Spleen (tissue), 7 donors: ENCODE results near the gene CEMIP.

Experiments used
- POLR2AphosphoS5 ChIP-seq, 3 donors: sonication (generic); formaldehyde crosslinking; IDR thresholded peaks; one replicate each; pipeline ENCODE4 v1.5.1; 2017; ENCODE audit warnings: antibody characterized with exemption in 3 of 3
- TF ChIP-seq, protein P1 (sequence below), 11 experiments: fragments of 200-600 bp in 7 of 11; fragments of 450-650 bp in 4 of 11; sonication (generic) in 4 of 11; IDR thresholded peaks in 8 of 11; conservative IDR thresholded peaks in 3 of 11; 1 replicate in 7 of 11; 2 replicates in 4 of 11; pipeline versions ENCODE4 v1.4.0 to v1.8.0; 2016 to 2021; ENCODE audit warnings: antibody characterized with exemption in 11 of 11, inconsistent platforms in 4 of 11, mild to moderate bottlenecking in 1 of 11
- donor health status: DM: no; HTN: no; CAD: no; lungs with moderate emphysema.
- donor health status: DM: no; HTN: no; CAD: no.
- donor health status: DM: no; HTN: no; CAD: no.

GRCh38 chr15:80923668-80924067 lies 144.5 kb downstream of the CEMIP start:
- TF ChIP-seq POLR2AphosphoS5 (IDR thresholded peaks at IDR 0.05): no peak
- TF ChIP-seq, protein P1, sequence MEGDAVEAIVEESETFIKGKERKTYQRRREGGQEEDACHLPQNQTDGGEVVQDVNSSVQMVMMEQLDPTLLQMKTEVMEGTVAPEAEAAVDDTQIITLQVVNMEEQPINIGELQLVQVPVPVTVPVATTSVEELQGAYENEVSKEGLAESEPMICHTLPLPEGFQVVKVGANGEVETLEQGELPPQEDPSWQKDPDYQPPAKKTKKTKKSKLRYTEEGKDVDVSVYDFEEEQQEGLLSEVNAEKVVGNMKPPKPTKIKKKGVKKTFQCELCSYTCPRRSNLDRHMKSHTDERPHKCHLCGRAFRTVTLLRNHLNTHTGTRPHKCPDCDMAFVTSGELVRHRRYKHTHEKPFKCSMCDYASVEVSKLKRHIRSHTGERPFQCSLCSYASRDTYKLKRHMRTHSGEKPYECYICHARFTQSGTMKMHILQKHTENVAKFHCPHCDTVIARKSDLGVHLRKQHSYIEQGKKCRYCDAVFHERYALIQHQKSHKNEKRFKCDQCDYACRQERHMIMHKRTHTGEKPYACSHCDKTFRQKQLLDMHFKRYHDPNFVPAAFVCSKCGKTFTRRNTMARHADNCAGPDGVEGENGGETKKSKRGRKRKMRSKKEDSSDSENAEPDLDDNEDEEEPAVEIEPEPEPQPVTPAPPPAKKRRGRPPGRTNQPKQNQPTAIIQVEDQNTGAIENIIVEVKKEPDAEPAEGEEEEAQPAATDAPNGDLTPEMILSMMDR (IDR thresholded peaks at IDR 0.05 in 8 of 11, conservative IDR thresholded peaks at IDR 0.05 in 3 of 11): no peak
